ENCODE data around the gene CWH43.
"Not testable (repeated sequence)": the region's sequence is repeated elsewhere in the genome, so short reads cannot be mapped to it uniquely, and the experiment has no call there.

CWH43 gene

GRCh38 chr4:49098034-49098759 is 112.1 kb downstream of the CWH43 start:
- DNase-seq = not testable (repeated sequence)

GRCh38 chr4:49099831-49100444 is 113.9 kb downstream of the CWH43 start:
- not testable (repeated sequence) for DNase-seq

GRCh38 chr4:49102344-49102898 is 116.3 kb downstream of the CWH43 start:
- DNase-seq = not testable (repeated sequence)

GRCh38 chr4:49103436-49104136 is 117.5 kb downstream of the CWH43 start:
- not testable (repeated sequence) for DNase-seq

DNA sequence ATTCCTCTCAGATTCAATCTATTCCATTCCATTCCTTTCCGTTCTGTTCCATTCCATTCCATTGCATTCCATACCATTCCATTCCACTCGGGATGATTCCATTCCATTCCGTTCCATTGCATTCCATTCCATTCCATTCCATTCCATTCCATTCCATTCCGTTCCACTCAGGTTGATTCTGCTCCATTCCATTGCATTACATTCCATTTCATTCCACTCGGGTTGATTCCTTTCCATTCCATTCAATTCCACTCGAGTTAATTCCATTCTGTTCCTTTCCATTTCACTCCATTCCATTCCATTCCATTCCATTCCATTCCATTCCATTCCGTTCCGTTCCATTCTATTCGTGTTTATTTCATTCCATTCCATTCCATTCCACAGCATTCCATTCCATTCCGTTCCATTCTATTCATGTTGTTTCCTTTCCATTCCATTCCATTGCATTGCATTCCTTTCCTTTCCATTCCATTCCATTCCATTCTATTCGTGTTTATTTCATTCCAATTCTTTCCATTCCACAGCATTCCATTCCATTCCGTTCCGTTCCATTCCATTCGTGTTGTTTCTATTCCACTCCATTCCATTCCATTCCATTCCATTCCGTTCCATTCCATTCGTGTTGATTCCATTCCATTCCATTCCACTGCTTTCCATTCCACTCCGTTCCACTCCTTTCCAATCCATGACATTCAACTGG is 118.3 kb downstream of the CWH43 start:
- not testable (repeated sequence) for DNase-seq

DNA sequence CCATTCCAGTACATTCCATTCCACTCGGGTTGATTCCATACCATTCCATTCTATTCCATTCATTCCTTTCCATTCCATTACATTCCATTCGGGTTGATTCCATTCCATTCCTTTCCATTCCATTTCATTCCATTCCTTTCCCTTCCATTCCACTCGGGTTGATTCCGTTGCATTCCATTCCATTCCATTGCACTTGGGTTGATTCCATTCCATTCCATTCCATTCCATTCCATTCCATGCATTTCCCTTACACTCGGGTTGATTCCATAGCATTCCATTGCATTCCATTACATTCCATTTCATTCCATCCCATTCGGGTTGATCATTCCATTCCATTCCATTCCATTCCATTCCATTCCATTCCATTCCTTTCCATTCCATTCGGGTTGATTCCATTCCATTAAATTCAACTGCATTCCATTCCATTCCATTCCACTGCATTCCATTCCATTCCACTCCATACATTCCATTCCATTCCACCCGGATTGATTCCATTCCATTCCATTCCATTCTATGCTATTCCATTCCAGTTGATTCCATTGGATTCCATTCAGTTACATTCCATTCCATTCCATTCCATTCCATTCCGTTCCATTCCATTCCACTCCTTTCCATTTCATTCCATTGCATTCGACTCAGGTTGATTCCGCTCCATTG is 119.3 kb downstream of the CWH43 start:
- not testable (repeated sequence) for DNase-seq

GRCh38 chr4:49107262-49107661 is 121.2 kb downstream of the CWH43 start:
- not testable (repeated sequence) for DNase-seq

DNA sequence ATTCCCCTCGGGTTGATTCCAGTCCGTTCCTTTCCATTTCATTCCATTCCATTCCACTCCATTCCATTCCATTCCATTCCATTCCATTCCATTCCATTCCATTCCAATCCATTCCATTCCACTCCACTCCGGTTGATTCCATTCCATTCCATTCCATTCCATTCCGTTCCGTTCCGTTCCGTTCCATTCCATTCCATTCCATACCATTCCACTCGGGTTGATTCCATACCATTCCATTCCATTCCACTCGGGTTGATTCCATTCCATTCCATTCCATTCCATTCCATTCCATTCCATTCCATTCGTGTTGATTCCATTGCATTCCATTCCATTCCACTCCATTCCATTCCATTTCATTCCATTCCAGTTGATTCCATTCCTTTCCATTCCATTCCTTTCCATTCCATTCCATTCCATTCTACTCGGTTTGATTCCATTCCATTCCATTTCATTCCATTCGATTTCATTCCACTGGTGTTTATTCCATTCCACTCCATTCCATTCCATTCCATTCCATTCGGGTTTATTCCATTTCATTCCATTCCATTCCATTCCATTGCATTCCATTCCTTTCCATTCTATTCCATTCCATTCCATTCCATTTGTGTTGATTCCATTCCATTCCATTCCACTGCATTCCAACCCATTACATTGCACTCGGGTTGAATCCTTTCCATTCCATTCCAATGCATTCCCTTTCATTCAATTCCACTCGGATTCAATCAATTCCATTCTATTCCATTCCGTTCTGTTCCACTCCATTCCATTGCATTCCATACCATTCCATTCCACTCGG is 122.3 kb downstream of the CWH43 start:
- not testable (repeated sequence) for DNase-seq

DNA sequence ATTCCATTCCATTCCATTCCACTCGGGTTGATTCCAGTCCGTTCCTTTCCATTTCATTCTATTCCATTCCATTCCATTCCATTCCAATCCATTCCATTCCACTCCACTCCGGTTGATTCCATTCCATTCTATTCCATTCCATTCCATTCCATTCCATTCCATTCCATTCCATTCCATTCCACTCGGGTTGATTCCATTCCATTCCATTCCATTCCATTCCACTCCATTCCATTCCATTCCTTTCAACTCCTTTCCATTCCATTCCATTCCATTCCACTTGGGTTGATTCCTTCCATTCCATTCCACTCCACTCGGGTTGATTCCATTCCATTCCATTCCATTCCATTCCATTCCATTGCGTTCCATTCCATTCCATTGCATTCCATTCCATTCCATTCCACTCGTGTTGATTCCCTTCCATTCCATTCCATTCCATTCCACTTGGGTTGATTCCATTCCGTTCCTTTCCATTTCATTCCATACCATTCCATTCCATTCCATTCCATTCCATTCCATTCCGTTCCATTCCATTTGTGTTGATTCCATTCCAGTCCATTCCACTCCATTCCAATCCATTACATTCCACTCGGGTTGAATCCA is 123.6 kb downstream of the CWH43 start:
- not testable (repeated sequence) for DNase-seq

- not testable (repeated sequence) for DNase-seq
These were observed 124.5 kb downstream of the CWH43 start for GRCh38 chr4:49110579-49110978.
